Measurements from ENCODE around the gene SIDT2. TPM values are rescaled to one million over a fixed set of nuclear protein-coding genes. Genes with fewer than 3 reads are reported as not detected.

SIDT2 gene
- total and polyA plus RNA-seq, 2 of the 13 experiments (the other 11 are each of a cell fraction or from before 2014, with no cell fraction given) = 11.5 to 28.0 TPM

GRCh38 chr11:117180661-117181585 is 2.4 kb downstream of the SIDT2 start (continued):
- TF ChIP-seq ZNF513 (CRISPR knock-in tag; conservative IDR thresholded peaks at IDR 0.05) (no peak), ATF3 (CRISPR knock-in tag; IDR thresholded peaks at IDR 0.05) (no peak), ZFP36L2 (CRISPR knock-in tag; IDR thresholded peaks at IDR 0.05) (no peak), CTCF (CRISPR knock-in tag; IDR thresholded peaks at IDR 0.05) (peak; percentile 88), KMT2B (CRISPR knock-in tag; IDR thresholded peaks at IDR 0.05) (no peak), ZNF713 (CRISPR knock-in tag; IDR thresholded peaks at IDR 0.05) (0 out of 2 replicates have a peak, but pooled peaks have one; percentile 77), DBP (CRISPR knock-in tag; IDR thresholded peaks at IDR 0.05; ENCODE audit: not compliant biosample characterization) (no peak), ATF7-NPFF (CRISPR knock-in tag; IDR thresholded peaks at IDR 0.05; ENCODE audit: low read depth) (no peak), ZNF232 (CRISPR knock-in tag; IDR thresholded peaks at IDR 0.05; ENCODE audit: borderline replicate concordance) (no peak), ATF6 (CRISPR knock-in tag; conservative IDR thresholded peaks at IDR 0.05) (no peak), ZNF143 (CRISPR knock-in tag; IDR thresholded peaks at IDR 0.05) (no peak), ZNF264 (CRISPR knock-in tag; IDR thresholded peaks at IDR 0.05) (no peak), TEF (CRISPR knock-in tag; IDR thresholded peaks at IDR 0.05) (no peak), ZFP36L1 (CRISPR knock-in tag; IDR thresholded peaks at IDR 0.05) (no peak), SCMH1 (CRISPR knock-in tag; IDR thresholded peaks at IDR 0.05; ENCODE audit: borderline replicate concordance) (no peak), ZEB1 (IDR thresholded peaks at IDR 0.05; ENCODE audit: insufficient replicate concordance, low read depth) (no peak), REXO4 (CRISPR knock-in tag; IDR thresholded peaks at IDR 0.05; ENCODE audit: borderline replicate concordance) (no peak), ZNF296 (CRISPR knock-in tag; conservative IDR thresholded peaks at IDR 0.05) (no peak)

Data from HepG2 (cell line).